PC-3 (cell line): ENCODE measurements around the gene SLC17A1.

ENCODE experiments used
- CTCF ChIP-seq: fragments of 300-600 bp; sonication (generic); conservative IDR thresholded peaks from 2 replicates; pipeline ENCODE4 v1.5.1; 2017; ENCODE audit warnings: antibody characterized with exemption, low read depth, mild to moderate bottlenecking, low read length
- EZH2 ChIP-seq: fragments of 300-600 bp; sonication (generic); IDR thresholded peaks from one replicate; pipeline ENCODE4 v1.6.1; 2017; ENCODE audit warnings: antibody characterized with exemption, mild to moderate bottlenecking, low read length; ENCODE audit not compliant: unreplicated experiment

GRCh38 chr6:25781134-25781533, 50.7 kb downstream of the SLC17A1 start:
- TF ChIP-seq CTCF (no peak), EZH2 (no peak)
